GM18861 (cell line): ENCODE measurements around the gene RABL2A.
"Not testable (repeated sequence)": the region's sequence is repeated elsewhere in the genome, so short reads cannot be mapped to it uniquely, and the experiment has no call there.

ENCODE experiments used
- ATAC-seq: cut with Tn5 transposase; IDR thresholded peaks from one replicate; pipeline ENCODE4 v1.9.1; 2021; ENCODE audit not compliant: unreplicated experiment

The RABL2A gene

DNA sequence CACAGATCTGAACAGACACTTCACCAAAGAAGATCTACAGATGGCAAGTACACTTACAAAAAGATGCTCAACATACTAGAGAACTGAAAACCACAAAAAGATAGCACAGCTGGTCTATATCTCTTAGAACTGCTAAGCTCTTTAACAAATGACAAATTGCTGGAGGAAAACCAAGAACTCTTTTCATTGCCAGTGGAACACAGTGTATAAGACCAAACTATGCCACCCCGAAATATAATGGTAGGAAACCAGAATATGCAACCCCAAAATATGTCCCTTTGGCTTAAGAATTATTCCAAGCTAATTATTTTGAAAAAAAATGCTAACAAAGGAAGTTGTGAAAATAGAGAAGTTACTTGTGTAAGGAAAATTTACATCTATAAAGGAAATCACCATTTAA is 21.0 kb upstream of the RABL2A start:
- ATAC-seq = not testable (repeated sequence)

DNA sequence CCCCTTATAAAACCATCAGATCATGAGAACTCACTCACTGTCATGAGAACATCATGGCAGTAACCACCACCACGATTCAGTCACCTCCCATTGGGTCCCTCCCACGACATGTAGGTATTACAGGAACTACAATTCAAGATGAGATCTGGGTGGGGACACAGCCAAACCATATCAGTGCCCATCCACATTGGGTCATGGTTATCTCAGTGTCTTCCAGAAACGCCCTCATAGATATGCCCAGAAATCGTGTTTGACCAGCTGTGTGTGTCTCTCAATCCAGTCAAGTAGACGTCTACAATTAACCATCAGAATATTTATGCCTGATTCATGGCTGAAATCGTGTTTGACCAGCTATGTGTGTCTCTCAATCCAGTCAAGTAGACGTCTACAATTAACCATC is 17.2 kb upstream of the RABL2A start:
- not testable (repeated sequence) for ATAC-seq

DNA sequence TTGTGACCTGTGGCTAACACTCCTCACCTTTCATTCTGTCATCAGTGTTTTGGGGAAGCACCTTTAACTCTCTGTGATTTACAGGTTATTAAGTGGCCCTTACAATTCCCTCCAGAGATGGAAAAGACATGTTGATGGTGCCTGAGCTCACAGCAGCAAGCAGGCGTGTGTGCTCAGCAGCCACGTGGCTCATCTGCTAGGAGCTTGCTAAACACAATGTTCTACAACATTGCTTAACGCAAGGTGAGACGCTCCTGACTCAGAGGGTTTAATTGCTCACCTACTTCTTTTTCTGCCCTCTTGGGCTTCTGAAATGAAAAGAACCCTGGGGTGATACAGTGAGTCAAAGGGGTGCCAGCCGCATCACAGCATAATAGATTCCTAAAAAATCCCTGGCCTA is 6.1 kb upstream of the RABL2A start:
- not testable (repeated sequence) for ATAC-seq

DNA sequence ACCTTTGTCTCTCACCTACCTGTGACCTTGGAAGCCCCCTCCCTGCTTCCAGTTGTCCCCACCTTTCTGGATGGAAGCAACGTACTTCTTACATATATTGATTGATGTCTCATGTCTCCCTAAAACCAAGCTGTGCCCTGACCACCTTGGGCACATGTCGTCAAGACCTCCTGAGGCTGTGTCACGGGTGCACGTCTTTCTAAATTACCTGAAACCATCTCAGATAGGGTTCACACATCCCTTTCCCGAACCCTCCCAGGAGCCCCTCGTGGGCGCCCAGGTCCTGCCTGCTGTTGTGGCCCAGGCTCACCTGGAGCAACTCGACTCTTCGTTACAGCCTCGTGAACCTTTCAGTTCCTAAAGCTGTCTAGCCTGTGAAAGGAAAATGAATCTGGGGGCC is 1.2 kb upstream of the RABL2A start:
- not testable (repeated sequence) for ATAC-seq

DNA sequence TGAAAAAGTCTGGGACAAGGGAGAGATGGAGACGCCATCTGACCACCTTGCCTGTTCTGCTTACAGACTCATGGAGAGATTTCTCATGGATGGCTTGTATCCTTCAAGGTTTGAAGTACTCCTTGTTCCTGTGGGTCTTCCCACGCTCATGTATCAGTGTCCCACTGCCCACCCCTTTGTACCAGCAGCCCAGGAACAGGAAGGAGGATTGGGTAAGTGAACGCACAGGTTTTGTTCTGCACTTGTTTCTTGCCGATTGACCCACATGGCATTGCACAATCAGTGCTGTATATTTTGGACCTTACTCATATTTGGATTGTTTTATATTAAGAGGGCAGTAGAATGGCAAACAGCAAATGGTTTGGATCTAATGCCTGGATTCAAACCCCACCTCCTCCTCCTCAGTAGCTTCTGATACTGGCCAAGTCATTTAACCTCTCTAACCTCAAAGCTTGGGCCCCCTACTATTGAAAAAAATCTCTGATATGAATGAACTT is 5.8 kb downstream of the RABL2A start:
- ATAC-seq = not testable (repeated sequence)

DNA sequence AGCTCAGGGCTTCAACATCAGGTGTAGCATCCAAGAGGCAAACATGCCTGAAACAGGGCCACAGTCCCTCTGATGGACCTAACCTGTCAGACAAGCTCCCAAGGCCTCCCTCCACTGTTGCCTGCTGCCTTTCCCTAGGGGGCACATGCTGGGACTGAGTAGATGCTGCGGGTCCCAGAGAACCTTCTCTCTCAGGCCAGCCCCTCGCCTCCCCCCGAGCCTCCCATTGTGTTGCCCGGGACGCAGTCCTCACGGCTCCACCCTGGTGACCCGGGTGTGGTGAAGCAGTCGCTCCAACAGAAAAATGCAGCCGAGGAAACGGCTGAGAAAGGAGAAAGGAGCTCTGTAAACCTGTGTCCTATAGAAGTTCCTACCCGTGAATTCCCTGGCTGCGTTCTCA is 8.3 kb downstream of the RABL2A start:
- not testable (repeated sequence) for ATAC-seq

DNA sequence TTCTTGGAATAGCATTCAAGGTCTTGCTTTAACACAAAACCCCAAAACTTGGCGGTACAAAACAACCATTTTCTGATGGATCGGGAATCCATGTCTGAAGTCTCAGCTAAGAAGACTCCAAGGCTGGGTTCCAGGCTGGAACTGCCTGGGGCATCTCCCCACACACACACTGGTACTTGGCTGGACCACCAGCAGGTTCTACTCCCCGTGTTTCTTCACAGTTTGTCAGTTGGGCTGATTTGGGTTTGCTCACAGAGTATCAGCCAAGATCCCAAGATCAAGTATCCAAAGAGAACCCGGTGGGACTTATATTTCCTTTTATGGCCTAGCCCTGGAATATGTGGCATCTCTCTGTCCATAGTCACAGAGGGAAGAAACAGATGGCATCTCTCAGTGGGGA is 9.2 kb downstream of the RABL2A start:
- not testable (repeated sequence) for ATAC-seq

DNA sequence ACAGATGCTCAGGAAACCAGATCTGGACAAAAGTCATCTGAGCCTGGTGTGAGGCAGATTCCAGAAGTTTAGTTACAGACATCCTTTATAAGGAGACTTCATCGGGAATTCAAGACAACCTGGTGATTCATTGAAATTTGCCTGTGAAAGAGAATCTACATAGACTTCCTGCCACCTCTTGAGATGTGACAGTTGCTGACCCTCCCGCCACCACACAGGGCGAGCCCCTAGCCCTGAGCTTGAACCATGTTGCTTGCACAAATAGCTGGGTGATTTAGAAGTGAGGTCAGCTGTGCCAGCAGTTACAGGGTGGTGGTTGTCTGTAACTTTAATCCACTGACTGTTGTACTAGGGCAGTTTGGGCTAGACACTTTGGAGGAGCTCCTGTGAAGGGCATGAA is 11.0 kb downstream of the RABL2A start:
- ATAC-seq = not testable (repeated sequence)

DNA sequence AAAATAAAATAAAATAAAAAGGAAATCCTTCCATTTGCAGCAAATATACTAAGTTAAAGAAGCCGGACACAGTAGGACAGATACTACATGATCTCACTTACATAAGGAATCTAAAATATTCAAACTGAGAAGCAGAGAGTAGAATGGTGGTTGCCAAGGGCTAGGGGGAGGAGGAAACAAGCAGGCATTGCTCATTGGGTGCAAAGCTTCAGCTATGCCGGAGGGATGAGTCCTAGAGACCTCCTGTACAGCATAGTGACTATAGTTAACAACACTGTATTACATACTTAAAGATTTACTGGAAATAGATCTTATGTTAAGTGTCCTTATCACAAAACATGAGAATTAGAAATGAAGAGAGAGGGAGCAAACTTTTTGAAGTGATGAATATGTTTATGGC is 19.2 kb downstream of the RABL2A start:
- ATAC-seq = not testable (repeated sequence)

DNA sequence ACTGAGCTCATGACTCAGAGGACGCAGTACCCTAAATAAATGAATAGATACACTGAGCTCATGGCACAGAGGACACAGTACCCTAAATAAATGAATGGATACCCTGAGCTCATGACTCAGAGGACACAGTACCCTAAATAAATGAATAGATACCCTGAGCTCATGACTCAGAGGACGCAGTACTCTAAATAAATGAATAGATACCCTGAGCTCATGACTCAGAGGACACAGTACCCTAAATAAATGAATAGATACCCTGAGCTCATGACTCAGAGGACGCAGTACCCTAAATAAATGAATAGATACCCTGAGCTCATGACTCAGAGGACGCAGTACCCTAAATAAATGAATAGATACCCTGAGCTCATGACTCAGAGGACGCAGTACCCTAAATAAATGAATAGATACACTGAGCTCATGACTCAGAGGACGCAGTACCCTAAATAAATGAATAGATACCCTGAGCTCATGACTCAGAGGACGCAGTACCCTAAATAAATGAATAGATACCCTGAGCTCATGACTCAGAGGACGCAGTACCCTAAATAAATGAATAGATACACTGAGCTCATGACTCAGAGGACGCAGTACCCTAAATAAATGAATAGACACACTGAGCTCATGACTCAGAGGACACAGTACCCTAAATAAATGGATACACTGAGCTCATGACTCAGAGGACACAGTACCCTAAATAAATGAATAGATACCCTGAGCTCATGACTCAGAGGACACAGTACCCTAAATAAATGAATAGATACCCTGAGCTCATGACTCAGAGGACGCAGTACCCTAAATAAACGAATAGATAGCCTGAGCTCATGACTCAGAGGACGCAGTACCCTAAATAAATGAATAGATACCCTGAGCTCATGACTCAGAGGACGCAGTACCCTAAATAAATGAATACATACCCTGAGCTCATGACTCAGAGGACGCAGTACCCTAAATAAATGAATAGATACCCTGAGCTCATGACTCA is 24.1 kb downstream of the RABL2A start:
- ATAC-seq = not testable (repeated sequence)

DNA sequence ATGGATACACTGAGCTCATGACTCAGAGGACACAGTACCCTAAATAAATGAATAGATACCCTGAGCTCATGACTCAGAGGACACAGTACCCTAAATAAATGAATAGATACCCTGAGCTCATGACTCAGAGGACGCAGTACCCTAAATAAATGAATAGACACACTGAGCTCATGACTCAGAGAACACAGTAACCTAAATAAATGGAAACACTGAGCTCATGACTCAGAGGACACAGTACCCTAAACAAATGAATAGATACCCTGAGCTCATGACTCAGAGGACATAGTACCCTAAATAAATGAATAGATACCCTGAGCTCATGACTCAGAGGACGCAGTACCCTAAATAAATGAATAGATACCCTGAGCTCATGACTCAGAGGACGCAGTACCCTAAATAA is 25.5 kb downstream of the RABL2A start:
- not testable (repeated sequence) for ATAC-seq

DNA sequence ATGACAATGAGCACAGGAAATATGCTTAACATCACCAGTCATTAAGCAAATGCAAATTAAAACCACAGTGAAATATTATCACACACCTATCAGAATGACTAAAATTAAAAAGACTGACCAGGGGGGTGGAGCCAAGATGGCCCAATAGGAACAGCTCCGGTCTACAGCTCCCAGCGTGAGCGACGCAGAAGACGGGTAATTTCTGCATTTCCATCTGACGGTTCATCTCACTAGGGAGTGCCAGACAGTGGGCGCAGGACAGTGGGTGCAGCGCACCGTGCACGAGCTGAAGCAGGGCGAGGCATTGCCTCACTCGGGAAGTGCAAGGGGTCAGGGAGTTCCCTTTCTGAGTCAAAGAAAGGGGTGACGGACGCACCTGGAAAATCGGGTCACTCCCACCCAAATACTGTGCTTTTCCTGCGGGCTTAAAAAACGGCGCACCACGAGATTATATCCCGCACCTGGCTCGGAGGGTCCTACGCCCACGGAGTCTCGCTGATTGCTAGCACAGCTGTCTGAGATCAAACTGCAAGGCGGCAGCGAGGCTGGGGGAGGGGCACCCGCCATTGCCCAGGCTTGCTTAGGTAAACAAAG is 29.1 kb downstream of the RABL2A start:
- ATAC-seq = not testable (repeated sequence)

DNA sequence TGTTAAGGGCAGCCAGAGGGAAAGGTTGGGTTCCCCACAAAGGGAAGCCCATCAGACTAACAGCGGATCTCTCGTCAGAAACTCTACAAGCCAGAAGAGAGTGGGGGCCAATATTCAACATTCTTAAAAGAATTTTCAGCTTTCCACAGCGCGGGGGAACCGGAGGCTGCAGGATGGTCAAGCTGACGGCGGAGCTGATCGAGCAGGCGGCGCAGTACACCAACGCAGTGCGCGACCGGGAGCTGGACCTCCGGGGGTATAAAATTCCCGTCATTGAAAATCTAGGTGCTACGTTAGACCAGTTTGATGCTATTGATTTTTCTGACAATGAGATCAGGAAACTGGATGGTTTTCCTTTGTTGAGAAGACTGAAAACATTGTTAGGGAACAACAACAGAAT is 30.7 kb downstream of the RABL2A start:
- ATAC-seq = not testable (repeated sequence)

DNA sequence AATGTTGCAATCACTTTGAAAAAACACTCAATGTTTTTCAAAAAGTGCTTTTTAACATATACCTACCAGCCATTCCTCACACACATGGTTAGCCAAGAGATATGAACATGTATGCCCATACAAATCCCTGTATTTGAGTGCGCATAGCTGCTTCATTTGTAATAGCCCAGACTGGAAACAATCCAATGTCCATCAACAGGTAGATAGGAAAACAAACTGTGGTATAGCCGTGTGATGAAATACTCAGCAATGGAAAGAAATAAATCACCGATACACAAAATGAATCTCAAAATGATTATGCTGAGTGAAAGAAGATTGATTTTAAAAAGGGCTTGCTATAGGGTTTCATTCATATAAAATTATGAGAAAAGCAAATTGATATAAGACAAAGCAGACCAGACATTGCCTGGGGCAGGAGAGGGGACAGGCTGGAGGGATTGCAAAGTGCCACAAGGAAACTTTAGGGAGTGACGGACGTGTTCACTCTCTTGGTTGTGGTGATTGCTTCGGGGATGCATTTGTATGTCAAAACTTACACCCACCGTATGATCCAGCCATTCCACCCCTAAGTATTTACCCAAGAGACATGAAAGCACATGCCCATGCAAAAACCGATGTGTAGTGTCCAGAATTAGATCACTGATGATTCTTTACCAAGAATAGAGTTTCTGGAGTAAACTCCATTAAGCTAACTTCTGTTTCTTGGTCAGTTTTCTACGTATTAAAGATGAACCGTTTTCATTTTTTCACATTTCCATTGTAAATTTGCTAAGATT is 36.4 kb downstream of the RABL2A start:
- ATAC-seq = not testable (repeated sequence)

DNA sequence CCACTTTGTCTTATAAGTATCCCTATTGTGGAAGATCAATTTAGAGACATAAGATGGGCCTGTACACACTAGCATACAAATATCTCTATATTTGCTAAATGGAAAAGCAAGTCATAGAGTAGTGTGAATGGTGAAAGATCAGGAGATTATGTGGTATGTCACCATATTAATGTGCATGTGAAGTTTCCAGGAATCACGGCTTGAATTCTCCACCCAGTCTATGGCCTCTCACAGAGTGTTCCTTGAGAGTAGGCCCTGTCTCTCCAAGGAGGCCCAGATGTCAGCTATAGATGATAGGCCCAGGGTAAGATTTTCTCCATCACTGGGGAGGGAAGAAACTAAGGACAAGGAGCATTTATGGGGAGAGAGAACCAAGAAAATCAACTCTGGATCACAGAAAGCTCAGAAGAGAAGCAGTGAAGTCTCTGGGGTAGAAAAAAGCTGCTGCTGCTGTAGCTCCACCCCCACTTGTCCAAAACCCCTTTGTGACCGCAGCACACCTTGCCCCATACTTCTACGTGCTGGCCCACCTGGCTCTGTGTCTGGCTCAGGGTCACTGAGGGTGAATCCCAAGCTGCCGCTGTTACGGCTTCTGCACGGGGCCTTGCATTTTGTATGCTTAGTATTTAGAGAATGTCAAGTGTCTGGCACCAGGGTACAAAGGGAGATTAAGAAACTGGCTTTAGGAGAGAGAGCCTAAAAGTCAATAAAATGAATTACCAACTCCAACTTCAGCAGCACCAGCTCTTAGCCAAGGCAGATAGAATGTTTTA is 37.9 kb downstream of the RABL2A start:
- not testable (repeated sequence) for ATAC-seq

DNA sequence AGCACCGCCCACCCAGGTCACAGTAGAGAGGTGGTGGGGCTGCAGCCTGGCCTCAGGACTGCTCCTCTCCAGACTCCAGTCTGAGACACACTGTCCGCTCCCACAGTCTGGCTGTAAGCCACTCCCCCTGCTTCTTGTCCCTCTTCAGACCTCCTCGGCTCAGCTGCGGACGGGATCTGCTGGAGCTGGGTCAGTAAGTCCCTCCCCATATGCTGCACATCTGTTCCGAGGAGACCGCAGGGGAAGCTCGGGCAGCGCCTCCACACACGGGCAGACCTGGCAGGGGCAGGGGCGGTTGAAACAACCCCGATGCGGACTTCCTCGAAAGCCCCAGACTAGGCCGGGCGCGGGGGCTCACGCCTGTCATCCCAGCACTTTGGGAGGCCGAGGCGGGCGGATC is 41.9 kb downstream of the RABL2A start:
- not testable (repeated sequence) for ATAC-seq

DNA sequence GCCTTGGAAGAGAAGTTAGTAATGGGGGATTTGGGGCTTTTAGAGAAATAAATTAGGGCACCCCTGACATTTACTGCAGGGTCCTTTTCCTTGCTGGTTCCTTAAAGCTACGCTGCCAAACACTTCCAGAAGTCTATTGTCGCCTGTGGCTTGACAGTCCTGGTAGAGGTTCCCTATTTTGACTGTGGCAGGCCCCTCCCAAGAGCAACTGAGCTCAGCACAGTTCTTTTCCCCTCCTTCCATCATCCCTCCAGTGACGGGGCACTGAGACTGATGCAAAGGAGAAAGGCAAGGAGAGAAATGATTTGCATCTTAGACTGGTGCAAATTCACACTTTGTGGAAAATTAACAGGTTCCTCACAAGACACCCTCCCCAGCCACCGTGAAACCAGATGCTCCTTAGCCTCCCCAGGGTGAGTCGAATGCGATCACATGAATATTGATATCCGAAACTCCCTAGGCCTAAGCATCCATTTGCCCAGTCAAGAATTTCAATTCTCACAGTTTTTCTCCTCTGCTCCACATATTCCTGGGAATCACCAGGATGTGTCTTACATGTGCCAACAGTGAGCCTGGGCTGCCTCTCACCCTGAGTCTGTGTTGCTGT is 45.4 kb downstream of the RABL2A start:
- ATAC-seq = no peak

DNA sequence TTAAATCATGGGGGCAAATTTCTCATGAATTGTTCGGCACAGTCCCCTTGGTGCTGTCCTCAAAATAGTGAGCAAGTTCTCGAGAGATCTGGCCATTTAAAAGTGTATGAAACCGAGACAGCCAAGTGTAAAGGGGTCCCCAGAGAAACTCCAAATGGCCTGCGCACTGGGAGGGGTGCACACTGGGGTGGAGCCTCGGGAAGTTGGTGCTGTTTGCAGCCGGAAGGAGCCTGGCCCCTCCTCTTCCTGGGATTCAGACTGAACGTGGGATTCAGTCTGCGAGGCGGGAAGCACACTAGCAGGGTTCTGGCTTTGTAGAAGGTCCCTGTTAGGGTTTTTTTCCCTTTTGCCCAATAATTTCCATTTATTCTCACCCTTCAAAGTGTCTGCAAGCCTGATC is 48.8 kb downstream of the RABL2A start:
- ATAC-seq = no peak

DNA sequence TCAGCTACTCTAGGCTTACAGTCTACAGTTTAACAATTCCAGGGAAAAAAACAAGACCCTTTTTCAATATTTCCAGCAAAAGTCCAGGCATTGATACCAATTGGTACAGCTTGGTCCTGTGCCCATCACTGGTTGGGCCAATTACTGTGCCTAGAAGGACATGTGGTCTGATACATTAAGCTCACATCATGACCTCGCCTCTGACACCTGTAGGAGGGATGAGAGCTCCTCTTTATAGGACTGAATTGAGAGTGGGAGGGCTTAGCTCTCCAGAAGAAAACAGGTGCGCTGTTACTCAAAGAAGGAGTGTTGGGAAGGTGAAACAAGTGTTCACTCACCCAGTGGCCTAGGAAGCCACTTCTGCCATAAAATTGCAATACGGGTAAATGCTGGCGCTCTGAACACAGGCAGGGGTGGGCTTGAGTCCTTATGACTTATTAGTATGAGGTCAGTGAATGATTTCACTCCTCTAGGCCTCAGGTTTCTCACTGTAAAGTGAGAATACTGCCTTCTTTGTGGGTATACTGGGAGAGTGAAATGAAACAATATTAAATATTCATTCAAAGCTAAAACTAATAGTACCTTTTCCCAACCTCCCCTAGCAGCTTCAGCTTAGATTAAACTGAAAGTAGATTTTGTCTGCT is 49.7 kb downstream of the RABL2A start:
- ATAC-seq = no peak

DNA sequence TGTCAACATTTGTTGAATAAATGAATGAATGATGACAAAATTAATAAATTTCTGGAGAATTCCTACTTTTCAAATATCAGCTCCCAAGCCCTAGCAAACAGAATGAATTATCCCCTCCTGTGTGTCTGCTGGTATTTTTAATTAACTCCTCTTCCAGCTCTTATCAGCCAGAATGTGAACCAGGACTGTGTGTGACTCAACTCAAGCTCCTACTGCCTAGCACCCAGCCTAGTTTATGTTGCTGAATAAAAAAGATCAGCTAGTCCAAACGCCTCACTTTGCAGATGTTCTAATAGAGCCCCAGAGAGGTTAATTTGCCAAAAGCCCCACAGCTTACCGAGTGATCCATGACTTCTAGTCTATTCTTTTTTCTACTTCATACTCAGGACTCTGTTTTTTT is 50.3 kb downstream of the RABL2A start:
- no peak for ATAC-seq
